ENCODE measurements around the gene LCLAT1.

GRCh38 chr2:30514134-30514847, 67.2 kb downstream of the LCLAT1 start:
- TF ChIP-seq CTCF (conservative IDR thresholded peaks at IDR 0.05; ENCODE audit: low read length) (no peak), EZH2phosphoT487 (IDR thresholded peaks at IDR 0.05; ENCODE audit: borderline replicate concordance) (no peak)

All from Loucy (cell line).